Activated CD4-positive, alpha-beta T cell treated with anti-CD3 and anti-CD28 coated beads, Interleukin-2, amount 50 U/mL, for 4 hours (primary cell): Measurements from ENCODE around the gene CLIP2.
"Not testable (repeated sequence)": the region's sequence is repeated elsewhere in the genome, so short reads cannot be mapped to it uniquely, and the experiment has no call there.

ENCODE experiments used
- DNase-seq, 2 experiments: peaks; one replicate each; pipeline ENCODE4 v3.0.0-alpha.2; 2020

Gene CLIP2

DNA sequence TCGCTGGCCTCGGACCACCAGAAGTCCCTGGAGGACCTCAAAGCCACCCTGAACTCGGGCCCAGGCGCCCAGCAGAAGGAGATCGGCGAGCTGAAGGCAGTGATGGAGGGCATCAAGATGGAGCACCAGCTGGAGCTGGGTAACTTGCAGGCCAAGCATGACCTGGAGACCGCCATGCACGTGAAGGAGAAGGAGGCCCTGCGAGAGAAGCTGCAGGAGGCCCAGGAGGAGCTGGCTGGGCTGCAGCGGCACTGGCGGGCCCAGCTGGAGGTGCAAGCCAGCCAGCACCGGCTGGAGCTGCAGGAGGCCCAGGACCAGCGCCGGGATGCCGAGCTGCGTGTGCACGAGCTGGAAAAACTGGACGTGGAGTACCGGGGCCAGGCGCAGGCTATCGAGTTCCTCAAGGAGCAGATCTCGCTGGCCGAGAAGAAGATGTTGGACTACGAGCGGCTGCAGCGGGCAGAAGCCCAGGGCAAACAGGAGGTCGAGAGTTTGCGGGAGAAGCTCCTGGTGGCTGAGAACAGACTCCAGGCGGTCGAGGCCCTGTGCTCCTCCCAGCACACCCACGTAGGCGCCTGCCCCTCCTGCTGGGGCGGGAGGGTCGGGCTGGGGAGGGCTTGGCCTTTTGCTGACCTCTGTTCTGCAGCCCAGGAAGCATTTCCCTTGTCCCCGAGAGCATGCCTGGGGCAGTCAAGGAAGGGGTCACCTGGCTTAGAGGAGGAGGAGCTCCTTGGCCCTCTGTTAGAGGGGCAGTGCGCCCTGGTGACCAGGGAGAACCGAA is 87.2 kb downstream of the CLIP2 start:
- no peak for DNase-seq

DNA sequence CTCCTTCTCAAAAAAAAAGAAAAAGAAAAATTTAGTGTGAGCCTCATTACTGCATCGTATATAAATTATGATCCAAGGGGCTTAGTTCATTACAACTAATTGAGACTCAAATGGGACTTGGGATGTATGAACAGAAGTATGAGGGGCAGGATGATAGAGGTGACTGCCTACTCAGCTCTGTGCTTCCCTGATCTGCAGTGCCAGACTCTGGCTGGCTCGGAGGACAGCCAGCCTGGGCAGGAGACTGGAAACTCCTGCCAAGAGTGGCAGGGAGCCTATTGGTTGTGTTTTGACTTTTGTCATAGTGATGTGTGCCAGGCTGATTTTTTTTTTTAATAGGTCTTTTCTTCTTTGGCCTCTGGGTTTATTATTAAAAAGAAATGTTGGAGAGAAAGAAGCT is 90.7 kb downstream of the CLIP2 start:
- DNase-seq: no peak

DNA sequence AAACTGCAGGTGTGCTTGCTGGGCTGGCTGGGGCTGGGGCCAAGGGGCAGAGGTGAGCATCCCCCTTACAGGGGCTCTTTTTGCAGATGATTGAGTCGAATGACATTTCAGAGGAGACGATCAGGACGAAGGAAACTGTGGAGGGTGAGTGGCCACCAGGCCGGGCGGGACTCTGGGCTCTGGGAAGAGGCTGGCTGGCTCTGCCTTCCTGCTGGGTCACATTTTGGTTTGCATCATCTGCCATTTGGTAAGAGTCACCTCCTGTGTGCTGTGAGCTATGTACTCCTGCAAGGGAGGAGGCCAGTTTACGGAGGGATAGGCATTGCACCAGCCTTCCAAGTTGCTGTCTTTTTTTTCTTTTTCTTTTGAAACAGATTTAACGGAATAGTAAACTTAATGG is 91.5 kb downstream of the CLIP2 start:
- DNase-seq: no peak

DNA sequence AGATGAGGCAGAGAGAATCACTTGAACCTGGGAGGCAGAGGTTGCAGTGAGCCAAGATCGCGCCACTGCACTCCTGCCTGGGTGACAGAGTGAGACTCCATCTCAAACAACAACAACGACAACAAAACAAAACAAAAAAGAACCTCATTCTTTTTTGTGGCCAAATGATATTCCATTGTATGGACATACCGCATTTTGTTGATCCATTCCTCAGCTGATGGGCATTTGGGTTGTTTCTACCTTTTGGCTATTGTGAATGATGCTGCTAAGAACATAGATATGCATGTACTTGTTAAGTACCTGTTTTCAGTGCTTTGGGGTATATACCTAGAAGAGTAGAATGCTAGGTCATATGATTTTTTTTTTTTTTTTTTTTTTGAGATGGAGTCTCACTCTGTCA is 94.9 kb downstream of the CLIP2 start:
- not testable (repeated sequence) for DNase-seq

DNA sequence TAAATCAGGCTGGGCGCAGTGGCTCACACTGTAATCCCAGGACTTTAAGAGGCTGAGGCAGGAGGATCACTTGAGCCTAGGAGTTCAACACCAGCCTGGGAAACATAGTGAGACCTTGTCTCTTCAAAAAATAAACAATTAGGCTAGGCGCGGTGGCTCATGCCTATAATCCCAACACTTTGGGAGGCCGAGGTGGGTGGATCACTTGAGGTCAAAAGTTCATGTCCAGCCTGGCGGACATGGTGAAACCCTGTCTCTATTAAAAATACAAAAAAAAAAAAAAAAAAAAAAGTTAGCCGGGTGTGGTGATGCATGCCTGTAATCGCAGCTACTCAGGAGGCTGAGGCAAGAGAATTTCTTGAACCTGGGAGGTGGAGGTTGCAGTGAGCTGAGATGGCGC is 95.6 kb downstream of the CLIP2 start:
- DNase-seq: not testable (repeated sequence)

DNA sequence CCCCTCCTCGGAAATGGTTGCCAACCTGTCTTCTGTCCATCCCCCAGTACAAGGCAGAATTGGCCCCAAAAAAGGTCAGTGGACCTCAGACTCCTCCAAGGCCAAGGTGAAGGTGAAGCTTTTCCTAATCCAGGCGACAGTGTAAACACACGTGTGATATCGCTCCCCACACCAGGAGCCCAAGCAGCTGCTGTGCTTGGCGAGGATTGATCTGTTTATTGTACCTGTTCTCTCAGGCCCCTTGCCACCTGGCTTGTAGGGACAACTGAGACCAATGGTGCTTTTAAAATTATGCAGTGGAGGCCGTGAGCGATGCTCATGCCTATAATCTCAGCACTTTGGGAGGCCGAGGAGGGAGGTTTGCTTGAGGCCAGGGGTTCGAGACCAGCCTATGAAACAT is 98.4 kb downstream of the CLIP2 start:
- DNase-seq: no peak

DNA sequence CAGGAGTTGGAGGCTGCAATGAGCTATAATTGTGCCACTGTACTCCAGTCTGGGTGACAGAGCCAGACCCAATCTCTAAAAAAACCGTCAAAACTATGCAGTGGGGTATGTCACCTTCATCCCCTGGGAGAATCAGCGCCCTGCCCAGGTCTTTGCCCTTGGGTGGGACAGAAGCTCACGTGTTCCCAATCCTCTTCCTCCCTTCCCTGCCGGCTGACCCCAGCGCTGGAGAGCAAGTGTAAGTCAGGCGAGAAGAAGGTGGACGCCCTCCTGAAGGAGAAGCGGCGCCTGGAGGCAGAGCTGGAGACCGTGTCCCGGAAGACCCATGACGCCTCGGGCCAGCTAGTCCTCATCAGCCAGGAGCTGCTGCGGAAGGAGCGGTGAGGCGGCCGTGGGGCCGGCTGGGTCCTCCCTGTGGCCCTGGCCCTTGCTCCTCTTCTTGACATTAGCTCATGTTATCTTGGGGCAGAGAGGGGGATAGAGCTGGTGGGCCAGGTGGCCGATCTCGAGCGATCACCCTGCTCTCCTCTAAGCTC is 99.7 kb downstream of the CLIP2 start:
- DNase-seq: no peak

DNA sequence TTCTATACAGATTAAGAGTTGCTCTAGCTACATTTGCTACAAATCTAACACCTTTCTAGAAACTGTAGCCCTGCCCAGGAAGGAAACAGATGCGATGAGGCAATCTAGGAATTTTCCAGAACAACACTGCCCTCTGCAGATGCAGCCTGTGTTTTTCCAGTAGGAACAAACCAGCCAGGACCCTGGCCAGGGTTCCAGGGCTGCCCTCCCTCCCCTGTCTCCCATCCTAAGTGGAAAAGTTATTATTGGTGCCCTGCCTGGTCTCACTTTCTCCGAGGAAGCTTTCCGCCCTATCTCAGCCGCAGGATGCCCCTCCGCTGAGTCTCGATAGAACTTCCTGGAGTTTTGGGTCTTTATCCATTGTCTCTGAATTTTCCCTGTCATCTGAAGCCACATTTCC is 104.5 kb downstream of the CLIP2 start:
- not testable (repeated sequence) for DNase-seq

DNA sequence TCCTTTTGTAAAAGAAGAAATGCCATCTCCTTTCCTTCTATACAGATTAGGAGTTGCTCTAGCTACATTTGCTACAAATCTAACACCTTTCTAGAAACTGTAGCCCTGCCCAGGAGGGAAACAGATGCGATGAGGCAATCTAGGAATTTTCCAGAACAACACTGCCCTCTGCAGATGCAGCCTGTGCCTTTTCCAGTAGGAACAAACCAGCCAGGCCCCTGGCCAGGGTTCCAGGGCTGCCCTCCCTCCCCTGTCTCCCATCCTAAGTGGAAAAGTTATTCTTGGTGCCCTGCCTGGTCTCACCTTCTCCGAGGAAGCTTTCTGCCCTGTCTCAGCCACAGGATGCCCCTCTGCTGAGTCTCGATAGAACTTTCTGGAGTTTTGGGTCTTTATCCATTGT is 105.4 kb downstream of the CLIP2 start:
- not testable (repeated sequence) for DNase-seq

DNA sequence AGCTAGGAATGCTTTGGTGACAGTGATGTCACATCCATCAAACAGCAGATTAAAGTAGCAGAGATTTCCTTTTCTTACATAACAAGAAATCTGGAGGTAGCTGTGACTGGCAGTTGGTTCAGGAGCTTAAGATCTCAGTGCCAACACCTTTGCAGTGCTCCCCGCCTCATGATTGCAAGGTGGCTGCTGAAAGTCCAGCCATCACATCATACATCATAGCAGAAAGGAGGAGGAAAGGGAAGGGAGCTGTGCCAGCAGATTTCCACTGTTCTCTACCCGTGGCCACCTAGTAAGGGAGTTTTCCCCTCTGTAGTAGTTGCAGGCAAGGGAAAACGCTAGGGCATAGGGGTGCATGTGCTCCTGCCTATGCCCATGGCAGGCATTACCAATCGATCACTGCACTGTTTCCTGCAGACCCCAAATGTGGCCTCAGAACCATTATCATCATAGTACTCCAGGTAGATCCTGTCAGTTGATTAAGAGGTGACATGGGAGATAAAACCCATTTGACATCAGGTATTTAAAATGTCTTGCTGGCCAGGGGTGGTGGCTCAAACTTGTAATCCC is 106.6 kb downstream of the CLIP2 start:
- no peak for DNase-seq

DNA sequence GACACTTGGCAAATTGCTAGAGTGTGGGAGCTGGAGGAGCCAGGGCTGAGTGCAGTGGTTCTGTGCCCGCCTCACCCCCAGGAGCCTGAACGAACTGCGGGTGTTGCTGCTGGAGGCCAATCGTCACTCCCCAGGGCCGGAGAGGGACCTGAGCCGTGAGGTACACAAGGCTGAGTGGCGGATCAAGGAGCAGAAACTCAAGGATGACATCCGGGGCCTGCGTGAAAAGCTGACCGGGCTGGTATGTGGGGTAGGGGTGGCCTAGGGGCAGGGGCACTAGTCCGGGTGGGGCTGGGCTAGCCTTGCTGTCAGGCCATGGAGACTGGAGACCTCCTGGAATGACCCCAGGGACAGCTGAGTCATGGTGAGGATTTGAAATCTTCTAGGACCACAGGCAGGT is 107.8 kb downstream of the CLIP2 start:
- DNase-seq: no peak

DNA sequence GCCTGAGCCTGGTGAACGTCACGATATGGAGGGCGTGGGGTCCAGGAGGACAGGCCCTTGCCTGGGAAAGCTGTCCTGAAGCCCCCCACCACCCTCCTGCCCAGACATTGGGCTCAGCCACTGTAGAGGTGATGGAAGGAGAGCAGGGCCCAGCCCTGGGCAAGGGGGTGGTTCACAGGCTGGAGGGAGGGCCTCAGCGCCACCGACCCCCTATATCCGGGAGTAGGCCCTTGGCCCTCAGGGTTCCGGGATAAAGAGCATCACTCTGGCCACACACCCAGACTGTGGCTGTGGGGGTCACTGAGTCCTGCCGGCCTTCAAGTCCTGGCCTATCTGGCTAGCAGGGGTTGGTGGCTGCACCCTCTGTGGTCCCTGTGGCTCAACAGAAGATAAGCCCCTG is 109.2 kb downstream of the CLIP2 start:
- DNase-seq: no peak

DNA sequence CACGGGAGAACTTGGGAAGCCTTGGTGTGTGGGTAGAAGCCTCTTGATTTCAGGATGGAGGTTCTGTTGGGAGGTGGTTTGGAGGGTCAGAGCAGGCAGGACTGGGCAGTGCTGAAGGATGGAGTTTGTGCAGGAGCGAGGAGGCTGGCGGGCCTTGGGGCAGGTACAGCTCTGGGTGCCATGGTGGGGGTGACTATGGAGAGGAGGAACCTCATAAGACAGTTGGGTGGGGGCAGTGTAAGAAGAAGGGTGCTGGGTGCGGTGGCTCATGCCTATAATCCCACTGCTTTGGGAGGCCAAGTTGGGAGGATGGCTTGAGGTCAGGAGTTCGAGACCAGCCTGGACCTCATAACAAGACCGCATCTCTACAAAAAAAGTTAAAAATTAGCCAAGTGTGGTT is 109.8 kb downstream of the CLIP2 start:
- DNase-seq: no peak

DNA sequence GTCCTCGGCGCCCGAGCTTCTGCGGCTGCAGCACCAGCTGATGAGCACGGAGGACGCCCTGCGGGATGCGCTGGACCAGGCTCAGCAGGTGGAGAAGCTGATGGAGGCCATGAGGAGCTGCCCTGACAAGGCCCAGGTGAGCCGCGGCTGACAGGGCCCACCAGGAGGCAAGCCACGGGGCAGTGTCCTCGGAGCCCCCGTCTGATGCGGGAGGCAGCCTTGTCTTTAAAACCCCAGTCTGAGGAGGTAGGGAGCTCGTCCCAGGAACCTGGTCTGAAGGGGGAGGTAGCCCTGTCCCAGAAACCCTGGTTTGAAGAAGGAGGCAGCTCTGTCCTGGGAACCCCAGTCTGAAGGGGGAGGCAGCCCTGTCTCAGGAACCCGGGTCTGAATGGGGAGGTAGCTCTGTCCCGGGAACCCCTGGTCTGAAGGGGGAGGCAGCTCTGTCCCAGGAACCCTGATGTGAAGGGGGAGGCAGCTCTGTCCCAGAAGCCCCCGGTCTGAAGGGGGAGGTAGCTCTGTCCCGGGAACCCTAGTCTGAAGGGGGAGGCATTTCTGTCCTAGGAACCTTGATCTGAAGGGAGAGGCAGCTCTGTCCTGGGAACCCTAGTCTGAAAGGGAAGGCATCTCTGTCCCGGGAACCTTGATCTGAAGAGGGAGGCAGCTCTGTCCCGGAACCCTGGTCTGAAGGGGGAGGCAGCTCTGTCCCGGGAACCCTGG is 111.4 kb downstream of the CLIP2 start:
- no peak for DNase-seq

DNA sequence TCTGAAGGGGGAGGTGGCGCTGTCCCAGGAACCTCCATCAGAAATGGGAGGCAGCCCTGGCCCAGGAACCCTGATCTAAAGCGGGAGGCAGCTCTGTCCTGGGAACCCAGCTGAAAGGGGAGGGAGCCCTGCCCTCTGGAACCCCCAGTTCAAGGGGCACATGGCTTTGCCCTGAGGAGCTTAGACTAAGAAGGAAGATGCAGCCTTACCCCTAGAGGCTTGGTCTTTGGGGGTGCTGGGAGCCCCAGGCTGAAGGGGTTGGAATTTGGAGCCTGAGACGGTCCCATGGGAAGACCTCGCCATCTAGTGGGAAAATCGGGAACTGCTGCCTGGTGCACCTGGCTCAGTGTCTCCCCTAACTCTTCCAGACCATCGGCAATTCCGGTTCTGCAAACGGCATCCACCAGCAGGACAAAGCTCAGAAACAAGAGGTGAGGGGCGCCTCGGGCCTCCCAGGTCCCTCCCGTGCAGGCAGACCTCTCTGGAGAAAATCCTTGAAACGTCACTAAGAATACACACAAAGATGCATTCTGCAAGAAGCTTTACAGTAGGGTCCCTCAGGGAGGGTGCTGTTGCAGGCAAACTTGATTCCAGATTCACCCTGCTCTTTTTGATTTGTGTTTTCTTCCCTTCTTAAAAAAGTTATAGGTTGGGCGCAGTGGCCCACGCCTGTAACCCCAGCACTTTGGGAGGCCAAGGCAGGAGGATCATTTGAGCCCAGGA is 112.1 kb downstream of the CLIP2 start:
- DNase-seq: peak; percentile 63 to 72

DNA sequence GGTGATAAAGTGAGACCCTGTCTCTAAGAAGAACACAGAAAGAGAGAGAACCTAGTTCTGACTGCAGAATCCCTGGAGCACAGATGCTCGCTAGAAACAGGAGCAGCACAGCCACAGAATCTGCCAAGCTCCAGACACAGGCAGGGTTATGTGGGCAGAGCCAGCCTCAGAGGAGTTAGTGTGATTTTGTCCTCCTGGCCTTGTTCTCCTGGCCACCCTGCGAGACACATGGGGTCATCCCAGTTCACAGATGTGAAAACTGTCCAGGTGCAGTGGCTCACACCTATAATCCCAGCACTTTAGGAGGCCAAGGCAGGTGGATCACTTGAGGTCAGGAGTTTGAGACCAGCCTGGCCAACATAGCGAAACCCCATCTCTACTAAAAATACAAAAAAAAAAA is 113.5 kb downstream of the CLIP2 start:
- DNase-seq: not testable (repeated sequence)

DNA sequence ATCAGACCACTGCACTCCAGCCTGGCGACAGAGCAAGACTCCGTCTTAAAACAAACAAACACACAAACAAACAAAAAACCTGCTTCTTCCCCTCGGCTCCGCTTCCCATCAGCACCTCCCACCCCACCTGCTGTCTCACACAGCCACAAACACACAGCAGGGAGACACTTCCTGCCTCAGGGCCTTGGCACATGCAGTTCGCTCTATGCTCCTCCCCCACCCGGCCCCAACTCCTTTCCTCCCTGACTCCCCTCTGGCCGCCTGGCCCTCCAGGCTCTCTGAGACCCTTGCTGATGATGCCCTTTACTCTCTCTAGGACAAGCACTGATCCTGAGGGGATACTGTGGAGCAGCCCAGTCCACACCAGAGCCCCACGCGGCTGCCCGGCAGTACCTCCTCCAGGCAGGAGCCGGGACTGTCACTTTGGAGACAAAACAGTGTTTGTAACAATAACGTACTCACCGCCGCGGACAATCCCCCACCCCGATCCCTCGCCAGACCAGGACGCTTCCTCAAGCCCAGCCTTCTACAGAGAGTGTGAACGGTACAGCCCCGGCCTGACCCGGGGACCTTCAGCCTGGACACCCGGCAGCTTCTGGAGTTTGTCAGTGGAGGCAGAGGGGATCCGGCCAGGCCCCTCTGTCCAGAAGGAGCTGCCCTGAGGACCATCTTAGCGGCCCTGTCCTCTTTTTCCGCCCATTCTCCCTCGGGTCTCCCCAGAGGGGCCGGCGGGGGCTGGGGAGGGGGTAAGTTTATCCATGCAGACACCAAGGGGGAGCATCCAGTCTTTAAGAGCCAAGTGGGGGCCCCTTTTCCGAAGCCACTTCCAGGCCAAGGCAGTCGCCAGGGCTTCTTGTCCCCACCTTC is 114.5 kb downstream of the CLIP2 start:
- DNase-seq: no peak

DNA sequence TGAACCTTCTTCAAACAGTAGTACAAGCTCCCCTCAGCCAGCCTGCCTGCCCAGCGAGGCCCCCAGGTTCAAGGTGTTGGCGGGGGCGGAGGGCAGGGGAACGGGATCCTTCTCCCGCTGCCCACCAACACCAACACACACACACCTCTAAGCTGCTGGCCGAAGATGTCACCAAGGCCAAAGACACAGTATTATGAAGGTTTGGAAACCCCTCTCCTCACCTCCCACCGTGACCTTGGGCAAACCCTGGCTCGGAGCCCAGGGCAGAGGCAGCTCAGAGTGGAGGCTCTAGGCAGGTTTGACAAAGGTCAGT is 115.1 kb downstream of the CLIP2 start:
- no peak for DNase-seq

DNA sequence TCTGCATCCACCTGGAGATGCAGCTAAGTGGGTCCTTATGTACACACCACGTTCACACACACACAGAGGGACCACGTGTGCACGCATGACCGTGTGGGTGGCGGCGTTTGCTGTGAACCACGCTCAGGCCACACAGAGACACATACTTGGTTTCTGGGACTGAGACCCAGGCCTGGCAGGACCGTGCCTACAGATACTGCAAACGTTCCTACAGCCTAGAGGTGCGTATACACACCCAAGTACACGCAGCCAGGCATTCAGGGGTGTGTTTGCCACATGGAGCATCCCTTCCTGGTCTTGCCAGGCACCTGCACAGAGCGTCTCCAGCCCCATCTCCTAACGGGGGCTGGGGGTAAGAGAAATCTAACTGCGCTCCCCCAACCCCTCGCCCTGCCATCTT is 115.5 kb downstream of the CLIP2 start:
- DNase-seq: no peak

DNA sequence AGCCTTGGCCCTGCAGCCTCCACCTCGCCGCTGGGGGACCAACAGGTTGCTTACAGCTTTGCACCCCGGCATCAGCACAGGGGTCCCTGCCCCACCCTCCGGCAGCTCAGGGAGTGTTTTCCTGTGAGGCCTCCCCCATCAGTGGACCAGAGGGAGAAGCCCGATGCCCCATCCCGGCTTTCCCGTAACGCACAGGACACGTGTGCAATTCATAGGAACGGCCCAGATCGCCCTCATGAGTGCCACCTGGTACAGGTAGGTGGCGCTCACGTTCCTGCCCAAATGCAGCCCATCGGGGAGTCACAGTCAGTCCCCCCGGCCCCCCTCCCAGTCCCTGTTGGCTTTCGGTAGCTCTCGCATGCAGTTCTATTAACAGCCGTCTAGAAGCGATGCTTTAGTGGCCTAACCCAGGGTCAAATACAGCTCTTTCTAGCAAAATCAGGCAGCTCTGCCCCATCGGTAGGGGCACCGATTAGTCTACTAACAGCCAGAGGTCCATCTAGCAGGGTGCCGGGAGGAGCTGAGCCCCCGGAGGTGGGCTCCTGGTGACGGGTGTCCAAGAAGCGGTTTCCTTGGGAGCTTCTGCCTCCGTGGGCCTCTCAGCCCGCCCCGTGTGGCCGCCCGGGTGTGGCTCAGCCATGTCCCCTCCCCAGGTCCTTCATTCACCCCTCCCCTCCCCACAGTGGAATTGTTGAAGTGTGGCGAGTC is 116.1 kb downstream of the CLIP2 start:
- DNase-seq: no peak

DNA sequence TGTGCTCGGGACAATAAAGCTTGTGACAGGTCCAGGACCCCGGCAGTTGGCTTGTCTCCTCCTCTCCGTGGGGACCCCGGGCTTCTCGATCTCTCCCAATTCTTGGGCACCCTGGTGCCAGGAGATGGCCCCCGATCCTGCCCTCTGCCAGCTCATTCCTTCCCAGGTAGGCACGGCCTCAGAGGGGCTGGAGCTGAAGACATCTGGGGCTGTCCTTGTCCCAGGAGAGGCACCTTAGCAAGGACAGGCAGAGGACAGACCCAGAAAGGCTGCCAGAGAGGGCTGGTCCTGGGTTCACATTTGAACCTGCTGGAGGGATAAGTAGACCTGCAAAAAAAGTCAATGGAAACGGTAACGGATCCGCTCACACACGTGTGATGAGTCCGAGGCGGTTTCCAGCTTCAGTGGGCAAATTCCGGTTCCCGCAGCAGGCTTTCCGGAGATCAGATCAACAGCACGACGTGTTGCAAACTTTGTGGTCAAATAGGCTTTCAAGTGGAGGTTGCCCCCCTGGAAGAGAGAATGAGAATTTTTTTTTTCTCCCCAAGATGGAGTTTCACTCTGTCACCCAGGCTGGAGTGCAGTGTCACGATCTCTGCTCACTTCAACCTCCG is 116.8 kb downstream of the CLIP2 start:
- DNase-seq: no peak
